Thyroid gland (tissue), 4 donors: Measurements from ENCODE around the gene RANBP2.

ENCODE experiments used
- POLR2A ChIP-seq, 2 donors: fragments of 450-650 bp; IDR thresholded peaks; one replicate each; pipeline ENCODE4 v1.6.1; 2017; ENCODE audit warnings: antibody characterized with exemption in 2 of 2, mild to moderate bottlenecking in 2 of 2, moderate library complexity in 1 of 2
- TF ChIP-seq, protein P1 (sequence below), 6 experiments: fragments of 200-600 bp in 3 of 6; fragments of 450-650 bp in 3 of 6; sonication (generic) in 3 of 6; IDR thresholded peaks; one replicate each; pipeline ENCODE4 v1.5.1; 2016 to 2019; ENCODE audit warnings: antibody characterized with exemption in 6 of 6, mild to moderate bottlenecking in 2 of 6, inconsistent platforms in 1 of 6, moderate library complexity in 1 of 6

DNA sequence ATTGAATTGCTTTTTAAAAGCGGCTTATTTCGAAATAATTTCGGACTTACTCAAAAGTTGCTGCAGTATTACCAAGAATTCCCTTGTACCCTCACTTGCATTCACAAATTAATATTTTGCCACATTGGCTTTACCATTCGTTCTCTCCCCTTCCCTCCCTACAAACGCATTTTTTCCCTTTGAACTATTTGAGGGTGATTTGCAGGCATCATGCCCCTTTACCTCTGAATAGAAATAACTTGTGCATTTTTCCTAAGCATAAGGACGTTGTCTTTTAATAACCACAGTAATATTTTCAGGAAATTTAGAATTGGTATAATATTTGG is 67.9 kb downstream of the RANBP2 start:
- TF ChIP-seq, protein P1, sequence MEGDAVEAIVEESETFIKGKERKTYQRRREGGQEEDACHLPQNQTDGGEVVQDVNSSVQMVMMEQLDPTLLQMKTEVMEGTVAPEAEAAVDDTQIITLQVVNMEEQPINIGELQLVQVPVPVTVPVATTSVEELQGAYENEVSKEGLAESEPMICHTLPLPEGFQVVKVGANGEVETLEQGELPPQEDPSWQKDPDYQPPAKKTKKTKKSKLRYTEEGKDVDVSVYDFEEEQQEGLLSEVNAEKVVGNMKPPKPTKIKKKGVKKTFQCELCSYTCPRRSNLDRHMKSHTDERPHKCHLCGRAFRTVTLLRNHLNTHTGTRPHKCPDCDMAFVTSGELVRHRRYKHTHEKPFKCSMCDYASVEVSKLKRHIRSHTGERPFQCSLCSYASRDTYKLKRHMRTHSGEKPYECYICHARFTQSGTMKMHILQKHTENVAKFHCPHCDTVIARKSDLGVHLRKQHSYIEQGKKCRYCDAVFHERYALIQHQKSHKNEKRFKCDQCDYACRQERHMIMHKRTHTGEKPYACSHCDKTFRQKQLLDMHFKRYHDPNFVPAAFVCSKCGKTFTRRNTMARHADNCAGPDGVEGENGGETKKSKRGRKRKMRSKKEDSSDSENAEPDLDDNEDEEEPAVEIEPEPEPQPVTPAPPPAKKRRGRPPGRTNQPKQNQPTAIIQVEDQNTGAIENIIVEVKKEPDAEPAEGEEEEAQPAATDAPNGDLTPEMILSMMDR (IDR thresholded peaks at IDR 0.05), result no peak
- TF ChIP-seq POLR2A (IDR thresholded peaks at IDR 0.05), result no peak
